Activated CD4-positive, alpha-beta T cell treated with anti-CD3 and anti-CD28 coated beads, Interleukin-2, amount 10 ng/mL, durations not matched to agents 7 days and 5 days (primary cell): Measurements from ENCODE around the gene GPR157. TPM values are rescaled to one million over a fixed set of nuclear protein-coding genes. Genes with fewer than 3 reads are reported as not detected.

Source experiments
- CTCF ChIA-PET: fragments of 350-600 bp; sonication (Branson Sonifier 250); formaldehyde crosslinking; loops from one replicate; lab custom pipeline; 2021; ENCODE audit warnings: antibody characterized with exemption; lab: Charles Lee
- POLR2A ChIA-PET: fragments of 350-600 bp; sonication (Branson Sonifier 250); formaldehyde crosslinking; loops from one replicate; lab custom pipeline; 2021; ENCODE audit warnings: antibody characterized with exemption; lab: Charles Lee
- DNase-seq: peaks from one replicate; pipeline ENCODE4 v3.0.0-alpha.2; 2020
- H3K27ac Mint-ChIP-seq: one replicate; pipeline ENCODE4 v1.8.0; 2021; ENCODE audit warnings: mild to moderate bottlenecking, moderate library complexity, mixed read lengths
- H3K27me3 Mint-ChIP-seq: one replicate; pipeline ENCODE4 v1.8.0; 2021; ENCODE audit warnings: mixed read lengths
- H3K36me3 Mint-ChIP-seq: one replicate; pipeline ENCODE4 v1.8.0; 2021; ENCODE audit warnings: low read depth, mixed read lengths
- H3K4me1 Mint-ChIP-seq: one replicate; pipeline ENCODE4 v1.8.0; 2021; ENCODE audit warnings: mixed read lengths
- H3K4me3 Mint-ChIP-seq: one replicate; pipeline ENCODE4 v1.8.0; 2021; ENCODE audit warnings: mild to moderate bottlenecking, moderate library complexity, mixed read lengths
- H3K9me3 Mint-ChIP-seq: one replicate; pipeline ENCODE4 v1.8.0; 2021; ENCODE audit warnings: mixed read lengths
- total RNA-seq, 2 experiments: library from RNA; stranded (reverse); gene quantifications; one replicate each; pipeline ENCODE4 v1.2.3, GENCODE V29; 2021

Gene GPR157
- total RNA-seq, 2 experiments from 2014 or later: 3.4 to 5.7 TPM

- Mint-ChIP-seq H3K4me3 (no peak overlapping the region), H3K36me3 (no peaks in the 10 kb centered on the region), H3K9me3 (no peaks in the 10 kb centered on the region), H3K27ac (no peak overlapping the region), H3K4me1 (no peaks in the 10 kb centered on the region), H3K27me3 (peaks cover 5% of the 10 kb centered on the region)
- POLR2A ChIA-PET: no interaction called here
- CTCF ChIA-PET: interaction anchor here (0.6 to 0.7 kb wide), 3 partner anchors 11 to 131 kb away, joined by 3 to 5 read pairs (median 3); no protein-coding TSS in a partner anchor
- no peak for DNase-seq
Observed at GRCh38 chr1:9061252-9061960, 67.5 kb downstream of the GPR157 start.

GRCh38 chr1:9059891-9060744 is 68.8 kb downstream of the GPR157 start:
- Mint-ChIP-seq H3K27me3 (peaks cover 4% of the 10 kb centered on the region), H3K9me3 (no peaks in the 10 kb centered on the region), H3K4me1 (no peaks in the 10 kb centered on the region), H3K4me3 (no peak overlapping the region), H3K27ac (no peak overlapping the region), H3K36me3 (no peaks in the 10 kb centered on the region)
- ChIA-PET CTCF (interaction anchor here (0.7 kb wide), 1 partner anchor 51 kb away, joined by 3 read pairs; no protein-coding TSS in a partner anchor), POLR2A (no interaction called here)
- DNase-seq: no peak

- Mint-ChIP-seq H3K36me3 (no peaks in the 10 kb centered on the region), H3K4me1 (no peaks in the 10 kb centered on the region), H3K4me3 (no peak overlapping the region), H3K27me3 (peaks cover 7% of the 10 kb centered on the region), H3K27ac (no peak overlapping the region), H3K9me3 (no peaks in the 10 kb centered on the region)
- POLR2A ChIA-PET: no interaction called here
- no peak for DNase-seq
- CTCF ChIA-PET: interaction anchor here (0.8 kb wide), 1 partner anchor 23 kb away, joined by 3 read pairs; no protein-coding TSS in a partner anchor
Observed at GRCh38 chr1:9058465-9058864, 70.4 kb downstream of the GPR157 start.

- H3K27ac Mint-ChIP-seq: no peak overlapping the region
- no peaks in the 10 kb centered on the region for H3K9me3 Mint-ChIP-seq
- H3K4me3 Mint-ChIP-seq: no peak overlapping the region
- DNase-seq: no peak
- no peaks in the 10 kb centered on the region for H3K4me1 Mint-ChIP-seq
- peaks cover 7% of the 10 kb centered on the region for H3K27me3 Mint-ChIP-seq
- H3K36me3 Mint-ChIP-seq: no peaks in the 10 kb centered on the region
- POLR2A ChIA-PET: no interaction called here
- CTCF ChIA-PET: no interaction called here
Observed at GRCh38 chr1:9057851-9058250, 71.1 kb downstream of the GPR157 start.

- Mint-ChIP-seq H3K9me3 (no peaks in the 10 kb centered on the region), H3K36me3 (no peaks in the 10 kb centered on the region)
- CTCF ChIA-PET: no interaction called here
Observed at GRCh38 chr1:9052272-9053049, 76.4 kb downstream of the GPR157 start.

GRCh38 chr1:9051379-9051778 is 77.5 kb downstream of the GPR157 start:
- H3K27ac Mint-ChIP-seq: no peak overlapping the region
- DNase-seq: no peak
- peaks cover 26% of the 10 kb centered on the region for H3K27me3 Mint-ChIP-seq
- ChIA-PET POLR2A (no interaction called here), CTCF (no interaction called here)
- no peak overlapping the region for H3K4me3 Mint-ChIP-seq
- no peaks in the 10 kb centered on the region for H3K36me3 Mint-ChIP-seq
- H3K4me1 Mint-ChIP-seq: no peaks in the 10 kb centered on the region
- H3K9me3 Mint-ChIP-seq: no peaks in the 10 kb centered on the region

More at GRCh38 chr1:9052272-9053049, 76.4 kb downstream of the GPR157 start:
- no peaks in the 10 kb centered on the region for H3K4me1 Mint-ChIP-seq
- DNase-seq: no peak
- POLR2A ChIA-PET: no interaction called here
- peaks cover 26% of the 10 kb centered on the region for H3K27me3 Mint-ChIP-seq
- H3K4me3 Mint-ChIP-seq: no peak overlapping the region
- no peak overlapping the region for H3K27ac Mint-ChIP-seq

GRCh38 chr1:9050803-9051202 is 78.1 kb downstream of the GPR157 start:
- no peaks in the 10 kb centered on the region for H3K4me1 Mint-ChIP-seq
- H3K27me3 Mint-ChIP-seq: peaks cover 26% of the 10 kb centered on the region
- ChIA-PET CTCF (interaction anchor here (0.6 kb wide), 1 partner anchor 141 kb away, joined by 3 read pairs; no protein-coding TSS in a partner anchor), POLR2A (no interaction called here)
- no peak for DNase-seq
- no peak overlapping the region for H3K4me3 Mint-ChIP-seq
- H3K27ac Mint-ChIP-seq: no peak overlapping the region
- H3K9me3 Mint-ChIP-seq: no peaks in the 10 kb centered on the region
- H3K36me3 Mint-ChIP-seq: no peaks in the 10 kb centered on the region

Other genes starting within 250 kb of the GPR157 start
- under 1 TPM; 0.25 to 0.31 TPM for gene CA6, start 183.2 kb downstream of the GPR157 start, total RNA-seq
- not detected for gene SLC2A7, start 102.7 kb downstream of the GPR157 start, total RNA-seq
- gene SLC2A5, start 59.5 kb downstream of the GPR157 start, total RNA-seq: not detected
- 10 to 100 TPM; 15.1 to 15.3 TPM for gene H6PD, start 105.7 kb upstream of the GPR157 start, total RNA-seq
- gene SPSB1, start 163.8 kb upstream of the GPR157 start, total RNA-seq: 1 to 10 TPM; 4.8 to 6.6 TPM